Endothelial cell of umbilical vein (primary cell): ENCODE results near the gene TEX19. TPM values are rescaled to one million over a fixed set of nuclear protein-coding genes. Genes with fewer than 3 reads are reported as not detected.

Experiments used
- BruUV-seq: library from RNA; stranded (reverse); fragments of 400-500 nt; replicated peaks from 2 replicates; lab custom pipeline; 2021; lab: Mats Ljungman, UMichigan
- CTCF ChIA-PET: fragments of 300-600, 350-600 bp; sonication (Branson Sonifier 250); formaldehyde crosslinking; loops from one replicate; lab custom pipeline; 2021; ENCODE audit warnings: antibody characterized with exemption, inconsistent platforms; lab: Charles Lee
- POLR2A ChIA-PET: fragments of 300-600, 350-600 bp; sonication (Branson Sonifier 250); formaldehyde crosslinking; loops from one replicate; lab custom pipeline; 2021; ENCODE audit warnings: antibody characterized with exemption, inconsistent platforms; lab: Charles Lee
- DNase-seq: peaks from one replicate; pipeline ENCODE4 v3.0.0-alpha.2; 2011; ENCODE audit warnings: low read depth, low spot score
- FAIRE-seq: peaks from 2 replicates; lab custom pipeline; 2011; peaks lifted over from hg19 to GRCh38; lab: Jason Lieb, UNC
- H2AFZ ChIP-seq: 2 replicates; pipeline ENCODE4 v1.6.0; 2012; ENCODE audit warnings: low read depth, low read length, control low read depth, inconsistent platforms
- H3K27ac ChIP-seq: 2 replicates; pipeline ENCODE4 v1.5.1; 2011; ENCODE audit warnings: low read depth, mild to moderate bottlenecking, control low read depth, low read length, moderate library complexity; ENCODE audit not compliant: insufficient read depth
- H3K27me3 ChIP-seq, 2 experiments: 2 replicates each; pipeline versions ENCODE4 v1.6.0 to v1.6.1; 2011; ENCODE audit warnings: low read length in 2 of 2, mixed read lengths in 1 of 2; ENCODE audit not compliant: control insufficient read depth in 2 of 2, insufficient read depth in 2 of 2
- H3K36me3 ChIP-seq, 2 experiments: 2 replicates in 1 of 2; 3 replicates in 1 of 2; pipeline ENCODE4 v1.5.1; 2011; ENCODE audit warnings: low read length in 2 of 2, mild to moderate bottlenecking in 1 of 2, moderate library complexity in 1 of 2; ENCODE audit not compliant: control insufficient read depth in 2 of 2, insufficient read depth in 2 of 2; ENCODE audit errors: extremely low read depth in 1 of 2
- H3K4me1 ChIP-seq: 3 replicates; pipeline ENCODE4 v1.5.1; 2011; ENCODE audit warnings: mild to moderate bottlenecking, low read length; ENCODE audit not compliant: control insufficient read depth, insufficient read depth; ENCODE audit errors: extremely low read depth
- H3K4me2 ChIP-seq: 2 replicates; pipeline ENCODE4 v1.6.1; 2011; ENCODE audit warnings: low read length, control low read depth, mixed read lengths; ENCODE audit not compliant: insufficient read depth
- H3K4me3 ChIP-seq, 3 experiments: fragments of 200-600 bp in 1 of 3; sonication (generic), shearing (Covaris generic) in 1 of 3; replicated peaks in 1 of 3; 2 replicates each; pipeline ENCODE4 v1.5.1; 2011 to 2016; ENCODE audit warnings: control low read depth in 3 of 3, low read length in 3 of 3, mild to moderate bottlenecking in 2 of 3, inconsistent platforms in 1 of 3, low read depth in 1 of 3, moderate library complexity in 1 of 3; ENCODE audit not compliant: insufficient read depth in 1 of 3
- H3K79me2 ChIP-seq: 2 replicates; pipeline ENCODE4 v1.6.0; 2012; ENCODE audit warnings: low read length, inconsistent platforms; ENCODE audit not compliant: control insufficient read depth, insufficient read depth
- H3K9ac ChIP-seq: replicated peaks from 2 replicates; pipeline ENCODE3; 2011; ENCODE audit warnings: low read length, control low read depth; ENCODE audit not compliant: insufficient read depth; ENCODE audit errors: extremely low read depth
- H3K9me1 ChIP-seq: replicated peaks from 3 replicates; pipeline ENCODE4 v1.6.0; 2011; ENCODE audit warnings: mild to moderate bottlenecking, low read length; ENCODE audit not compliant: control insufficient read depth, insufficient read depth; ENCODE audit errors: extremely low read depth
- H3K9me3 ChIP-seq: replicated peaks from 2 replicates; pipeline ENCODE4 v1.5.1; 2012; ENCODE audit warnings: low read length, inconsistent platforms; ENCODE audit not compliant: control insufficient read depth, insufficient read depth
- H4K20me1 ChIP-seq: replicated peaks from 2 replicates; pipeline ENCODE3; 2011; ENCODE audit warnings: mild to moderate bottlenecking, low read length; ENCODE audit not compliant: control insufficient read depth, insufficient read depth; ENCODE audit errors: extremely low read depth
- CTCF ChIP-seq, 2 donors: IDR thresholded peaks; 1 replicate in 1 of 2; 2 replicates in 1 of 2; pipeline ENCODE4 v1.5.1; 2011; ENCODE audit warnings: low read length in 2 of 2, mild to moderate bottlenecking in 2 of 2, moderate library complexity in 2 of 2, control low read depth in 1 of 2, inconsistent platforms in 1 of 2, low read depth in 1 of 2; ENCODE audit not compliant: insufficient read depth in 1 of 2; ENCODE audit errors: extremely low read depth in 1 of 2
- EZH2 ChIP-seq: IDR thresholded peaks from 2 replicates; pipeline ENCODE4 v1.6.1; 2012; ENCODE audit warnings: borderline replicate concordance, low read depth, mild to moderate bottlenecking, moderate library complexity, low read length, inconsistent platforms; ENCODE audit not compliant: severe bottlenecking
- FOS ChIP-seq: IDR thresholded peaks from 2 replicates; pipeline ENCODE4 v1.6.1; 2011; ENCODE audit warnings: mild to moderate bottlenecking, low read length, moderate library complexity, borderline replicate concordance; ENCODE audit not compliant: insufficient read depth
- GATA2 ChIP-seq: IDR thresholded peaks from 2 replicates; pipeline ENCODE4 v1.7.0; 2011; ENCODE audit warnings: low read depth, mild to moderate bottlenecking, moderate library complexity, mixed read lengths, low read length; ENCODE audit not compliant: insufficient read length, insufficient read depth
- JUN ChIP-seq: IDR thresholded peaks from 2 replicates; pipeline ENCODE4 v1.6.1; 2011; ENCODE audit warnings: borderline replicate concordance, low read depth; ENCODE audit not compliant: insufficient read length, insufficient read depth
- MAX ChIP-seq: IDR thresholded peaks from 2 replicates; pipeline ENCODE4 v1.6.1; 2011; ENCODE audit not compliant: insufficient read depth, insufficient read length
- MYC ChIP-seq: IDR thresholded peaks from one replicate; pipeline ENCODE4 v1.6.1; 2011; ENCODE audit warnings: mild to moderate bottlenecking, low read depth, low read length
- POLR2A ChIP-seq: IDR thresholded peaks from 2 replicates; pipeline ENCODE4 v1.6.1; 2012; ENCODE audit warnings: low read depth, mild to moderate bottlenecking, control low read depth, low read length
- POLR2AphosphoS5 ChIP-seq: IDR thresholded peaks from 2 replicates; pipeline ENCODE4 v1.6.1; 2012; ENCODE audit warnings: low read depth, mild to moderate bottlenecking, control low read depth, low read length, moderate library complexity; ENCODE audit not compliant: insufficient read depth
- dilution Hi-C: fragments of 300-500 bp; cut with MboI; formaldehyde crosslinking; loops from one replicate; pipeline ENCODE4 v1.15.0; 2019; ENCODE audit warnings: low sequenced_read_pairs; ENCODE audit not compliant: extremely low pct_ligation_motif_present
- intact Hi-C: fragments of 100-400 bp; cut with micrococcal nuclease; formaldehyde crosslinking; loops from one replicate; pipeline ENCODE4 v1.10.0; 2022
- polyA plus RNA-seq, 4 experiments: library from polyadenylated mRNA; depleted of rRNA in 3 of 4; stranded (reverse) in 3 of 4; unstranded in 1 of 4; fragments of >200 nt; gene quantifications; 2 replicates each; pipeline versions ENCODE4 v1.2.1 to v1.2.3, GENCODE V29; 2011 to 2012; ENCODE audit warnings: missing spikeins in 1 of 4
- total RNA-seq: library from RNA; stranded (reverse); gene quantifications from 2 replicates; pipeline ENCODE4 v1.2.3, GENCODE V29; 2021

The TEX19 gene
- total and polyA plus RNA-seq, 2 donors (not counting 3 experiments of a cell fraction or from before 2014, with no cell fraction given), result 0.06 TPM; not detected in 1

GRCh38 chr17:82322526-82323453 is 36.3 kb upstream of the TEX19 start:
- no peak overlapping the region for H3K4me3 ChIP-seq
- no peaks in the 10 kb centered on the region for H3K4me1 ChIP-seq
- no peaks in the 10 kb centered on the region for H4K20me1 ChIP-seq
- ChIA-PET CTCF (interaction anchor here (0.8 to 2.5 kb wide), 7 partner anchors 7 to 117 kb away, joined by 3 to 26 read pairs (median 4); no protein-coding TSS in a partner anchor), POLR2A (no interaction called here)
- intact Hi-C loops, result no loop called here
- H3K36me3 ChIP-seq, result no peaks in the 10 kb centered on the region
- no TSS peak for BruUV-seq
- TF ChIP-seq GATA2 (no peak), MYC (no peak), EZH2 (no peak), CTCF (IDR thresholded peaks at IDR 0.05; ENCODE audit: extremely low read depth in 1 of 2, insufficient read depth in 1 of 2, low read depth in 1 of 2, low read length in 2 of 2) (no peak), POLR2A (no peak), JUN (no peak), FOS (no peak), MAX (no peak), POLR2AphosphoS5 (no peak)
- FAIRE-seq (no peak), DNase-seq (no peak)
- H3K79me2 ChIP-seq, result no peaks in the 10 kb centered on the region
- H2AFZ ChIP-seq, result no peak overlapping the region
- no peak overlapping the region for H3K4me2 ChIP-seq
- H3K9me3 ChIP-seq, result no peaks in the 10 kb centered on the region
- no peak overlapping the region for H3K27ac ChIP-seq
- H3K9me1 ChIP-seq, result no peaks in the 10 kb centered on the region
- dilution Hi-C loops, result no loop called here
- H3K9ac ChIP-seq, result no peak overlapping the region
- H3K27me3 ChIP-seq, result no peaks in the 10 kb centered on the region
